GM19351 (cell line): ENCODE data around the gene DUSP3.

ENCODE experiments used
- ATAC-seq: cut with Tn5 transposase; IDR thresholded peaks from one replicate; pipeline ENCODE4 v1.9.1; 2021; ENCODE audit warnings: mild to moderate bottlenecking, moderate library complexity; ENCODE audit not compliant: unreplicated experiment

The DUSP3 gene

GRCh38 chr17:43770957-43771356 is 7.8 kb downstream of the DUSP3 start:
- ATAC-seq: no peak

DNA sequence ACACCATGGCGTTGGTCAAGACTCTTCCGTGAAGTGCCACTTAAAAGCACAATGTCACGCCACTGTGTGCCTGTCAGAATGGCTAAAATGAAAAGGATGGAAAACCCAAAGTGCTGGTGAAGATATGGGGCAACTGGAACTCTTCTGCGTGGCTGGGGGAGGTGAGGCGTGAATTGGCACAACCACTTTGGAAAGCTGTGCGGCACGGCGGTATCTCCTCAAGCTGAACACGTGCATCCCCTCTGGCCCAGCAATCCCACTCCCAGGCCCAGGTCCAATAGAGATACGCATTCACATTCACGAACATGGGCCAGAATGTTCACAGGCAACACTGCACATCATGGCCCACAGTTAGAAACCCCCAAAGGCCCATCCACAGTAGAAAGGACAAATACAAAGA is 8.9 kb downstream of the DUSP3 start:
- ATAC-seq: no peak

DNA sequence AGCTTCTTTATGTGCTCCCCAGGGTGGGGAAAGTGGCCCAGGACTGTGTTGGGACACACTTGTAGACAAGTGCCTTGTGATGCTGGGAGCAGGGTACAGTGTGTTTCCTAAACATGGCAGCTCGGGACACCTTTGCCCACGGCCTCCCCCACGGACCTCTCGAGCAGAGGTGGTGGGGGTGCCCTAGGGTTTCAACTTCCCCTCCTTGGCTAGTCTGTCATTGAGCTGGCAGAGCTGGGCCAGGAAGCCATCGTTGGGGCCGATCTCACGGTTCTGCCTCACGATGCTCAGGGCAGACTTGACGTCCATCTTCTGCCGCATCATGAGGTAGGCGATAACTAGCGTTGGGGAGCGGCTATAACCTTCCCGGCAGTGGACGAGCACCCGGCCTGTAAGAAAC is 9.4 kb downstream of the DUSP3 start:
- no peak for ATAC-seq

- no peak for ATAC-seq
Observed at GRCh38 chr17:43768943-43769342, 9.8 kb downstream of the DUSP3 start.

DNA sequence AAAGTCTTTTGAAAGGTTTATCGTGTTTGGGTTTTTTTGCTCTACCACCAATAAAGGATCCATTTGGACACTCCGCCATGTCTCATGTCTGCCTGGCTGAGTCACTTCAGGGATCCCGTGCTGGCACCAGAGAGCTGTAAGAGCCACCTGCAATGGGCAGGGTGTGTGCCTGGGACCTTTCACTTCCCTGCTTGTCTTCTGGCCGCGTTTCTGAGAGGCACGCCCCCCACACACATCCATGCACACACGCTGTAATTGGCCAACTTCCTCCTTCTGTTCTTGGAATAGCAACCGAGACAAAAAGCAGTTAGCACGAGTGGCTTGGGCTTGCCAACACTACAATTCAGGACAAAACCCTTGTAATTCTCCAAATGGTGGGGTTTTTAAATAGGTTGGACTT is 10.4 kb downstream of the DUSP3 start:
- no peak for ATAC-seq

DNA sequence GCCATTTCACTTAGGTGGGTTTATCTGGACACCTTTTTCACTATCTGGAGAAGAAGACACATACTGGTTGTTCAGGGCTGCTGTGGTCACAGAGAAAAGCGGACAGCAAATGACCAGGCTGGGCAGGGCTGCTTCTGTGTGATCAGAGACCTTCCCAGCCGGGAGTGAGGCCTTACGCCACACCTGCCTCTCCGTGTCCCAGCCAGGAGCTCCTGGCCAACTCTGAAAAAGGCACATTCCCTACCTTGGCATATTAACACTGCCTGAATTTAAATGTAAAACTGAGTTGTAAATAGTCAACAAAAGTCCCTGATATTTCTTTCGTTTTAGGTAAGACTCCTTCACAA is 11.1 kb downstream of the DUSP3 start:
- ATAC-seq: no peak

- no peak for ATAC-seq
Observed at GRCh38 chr17:43767053-43767712, 11.6 kb downstream of the DUSP3 start.

DNA sequence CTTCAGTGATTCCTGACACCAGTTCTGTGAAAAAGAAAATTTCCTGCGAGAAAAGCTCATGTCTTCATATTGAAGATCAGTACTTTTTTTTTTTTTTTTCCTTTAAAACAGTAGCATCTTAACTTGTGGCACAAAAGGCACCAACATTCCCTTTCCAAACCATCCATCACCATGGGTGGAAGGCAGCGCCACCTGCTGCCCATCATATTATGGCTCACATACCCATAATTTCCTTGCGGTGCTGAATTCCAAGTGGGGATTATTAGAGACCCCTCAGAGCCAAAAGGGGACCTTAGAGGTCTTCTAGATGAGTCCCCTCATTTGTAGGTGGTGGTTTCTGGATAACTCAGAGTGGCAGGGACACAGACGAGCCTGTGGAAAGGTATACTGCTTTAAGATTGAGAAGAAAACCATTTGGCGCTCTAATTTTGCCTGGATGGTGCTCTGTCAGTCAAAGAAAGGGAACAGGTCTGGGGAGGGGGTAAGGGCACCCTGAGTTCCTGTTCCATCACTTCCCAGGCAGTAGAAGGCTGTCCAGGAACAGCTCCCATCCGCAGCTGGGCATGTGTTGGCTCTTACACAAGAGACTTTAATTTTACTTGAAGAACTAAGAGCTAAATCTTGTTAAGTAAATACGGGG is 12.2 kb downstream of the DUSP3 start:
- ATAC-seq: no peak

GRCh38 chr17:43760254-43760852 is 18.4 kb downstream of the DUSP3 start:
- no peak for ATAC-seq

GRCh38 chr17:43759836-43760235 is 18.9 kb downstream of the DUSP3 start:
- ATAC-seq: no peak

DNA sequence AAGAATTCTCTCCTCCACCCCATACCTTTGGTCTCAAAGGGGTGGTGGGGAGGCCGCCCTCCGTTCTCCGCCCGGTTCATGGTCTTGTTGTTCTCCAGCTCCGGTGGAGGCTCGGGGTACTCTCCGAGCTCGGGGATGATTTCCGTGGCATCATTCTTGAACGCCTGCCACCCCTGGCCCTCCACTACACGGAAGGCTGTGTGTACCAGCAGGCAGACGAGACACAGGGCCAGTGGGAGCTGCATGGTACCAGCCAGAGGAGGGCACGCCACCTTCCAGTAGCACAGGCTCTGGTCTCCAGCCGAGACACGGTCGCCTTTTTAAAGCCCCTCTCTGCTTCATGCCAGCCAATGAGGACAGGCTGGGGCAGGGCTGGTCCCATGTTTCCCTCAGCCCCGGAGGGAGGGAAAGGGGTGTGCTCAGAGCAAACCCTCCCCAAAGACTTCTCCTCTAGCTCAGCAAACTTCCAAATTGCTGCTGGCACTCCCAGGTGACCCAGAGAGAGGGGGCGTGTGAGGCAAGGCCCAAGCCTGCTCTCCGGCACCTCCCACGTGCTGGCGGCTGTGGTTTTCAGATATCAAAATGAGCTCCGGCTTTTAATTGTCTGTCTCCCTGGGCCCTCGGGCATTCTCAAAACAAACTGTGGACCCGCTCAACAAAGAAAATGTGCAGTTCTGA is 20.1 kb downstream of the DUSP3 start, which contains the start of gene SOST:
Gene SOST, minus strand, starts transcription at position 295 of the 678 bp plus-strand sequence. Its CDS starts 50 bp downstream, at position 245.
- no peak for ATAC-seq

DNA sequence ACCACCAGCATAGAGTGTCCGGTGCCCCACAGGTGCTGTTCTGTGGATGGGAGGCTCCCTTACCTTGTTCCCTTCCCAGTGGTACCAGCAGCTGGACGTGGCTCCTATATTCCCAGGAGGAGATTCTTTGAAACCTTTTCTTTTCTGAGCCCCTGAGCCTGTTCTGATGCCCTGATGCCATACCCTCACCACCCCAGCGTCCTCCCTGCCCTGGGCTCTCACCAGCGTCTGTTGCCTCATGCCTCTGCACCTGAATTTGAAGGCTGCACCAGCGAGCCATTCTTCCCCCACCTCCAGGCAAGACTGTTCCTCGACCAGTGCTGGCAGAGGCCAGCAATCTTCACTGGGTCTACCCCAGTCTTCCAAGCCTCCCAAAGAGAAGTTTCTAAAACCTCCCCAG is 20.7 kb downstream of the DUSP3 start:
- ATAC-seq: no peak

DNA sequence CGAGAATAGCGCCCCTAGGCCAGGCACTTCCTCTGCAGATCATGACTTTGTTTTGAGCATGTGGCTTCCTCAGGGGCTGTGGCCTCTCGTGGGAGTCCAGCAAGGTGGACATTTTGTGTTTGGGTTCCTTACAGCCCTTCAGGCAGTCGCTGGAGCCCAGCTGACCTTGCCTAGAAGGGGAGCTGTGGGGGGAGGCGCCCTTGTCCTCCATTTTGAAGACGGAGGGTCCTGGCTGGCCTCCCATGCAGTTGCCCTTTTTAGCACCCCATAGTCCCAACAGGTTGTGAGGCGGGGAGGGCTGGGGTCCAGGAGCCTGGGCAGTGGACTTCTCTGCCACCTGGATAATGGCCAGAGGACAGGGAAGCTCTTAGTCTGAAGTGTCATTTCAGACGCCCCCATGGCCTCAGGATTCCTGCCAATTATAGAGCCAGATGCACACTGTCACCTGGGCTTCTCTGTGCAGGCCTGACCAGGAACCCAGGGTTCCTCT is 21.6 kb downstream of the DUSP3 start:
- no peak for ATAC-seq

DNA sequence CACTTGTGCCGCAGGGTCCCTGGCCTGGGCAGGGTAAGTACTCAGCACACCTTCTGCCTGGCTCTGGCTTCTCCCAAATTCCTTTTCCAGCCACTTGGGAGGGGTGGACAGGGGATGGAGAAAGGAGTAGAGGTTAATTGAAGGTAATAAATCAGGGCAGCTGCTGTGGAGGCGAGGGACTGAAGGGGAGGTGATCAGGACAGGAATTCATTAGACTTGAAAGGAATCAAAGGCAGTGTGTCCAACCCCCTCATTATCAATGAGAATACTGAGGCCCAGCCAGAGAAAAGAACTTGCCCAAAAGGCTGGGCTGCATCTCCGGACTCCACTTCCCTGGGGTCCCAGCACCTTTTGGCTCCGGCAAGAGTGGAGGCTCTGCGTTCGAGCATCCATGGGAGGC is 22.6 kb downstream of the DUSP3 start:
- no peak for ATAC-seq

DNA sequence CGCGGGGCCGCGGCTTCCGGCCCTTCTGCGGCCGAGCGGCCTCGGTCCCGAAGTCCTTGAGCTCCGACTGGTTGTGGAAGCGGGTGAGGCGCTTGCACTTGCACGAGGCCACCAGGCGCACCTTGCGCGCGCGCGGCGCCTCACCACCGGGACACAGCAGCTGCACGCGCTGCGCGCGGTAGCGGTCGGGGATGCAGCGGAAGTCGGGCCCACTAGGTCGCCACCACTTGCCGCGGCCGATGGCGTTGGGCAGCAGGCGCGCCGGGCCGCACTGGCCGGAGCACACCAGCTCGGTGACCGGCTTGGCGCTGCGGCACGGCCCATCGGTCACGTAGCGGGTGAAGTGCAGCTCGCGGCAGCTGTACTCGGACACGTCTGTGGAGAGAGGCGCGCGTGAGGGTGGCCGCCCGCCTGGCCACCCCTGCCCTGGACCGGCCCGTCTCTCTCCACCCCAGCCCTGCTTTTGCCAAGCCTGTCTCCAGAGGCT is 23.3 kb downstream of the DUSP3 start:
- ATAC-seq: no peak

DNA sequence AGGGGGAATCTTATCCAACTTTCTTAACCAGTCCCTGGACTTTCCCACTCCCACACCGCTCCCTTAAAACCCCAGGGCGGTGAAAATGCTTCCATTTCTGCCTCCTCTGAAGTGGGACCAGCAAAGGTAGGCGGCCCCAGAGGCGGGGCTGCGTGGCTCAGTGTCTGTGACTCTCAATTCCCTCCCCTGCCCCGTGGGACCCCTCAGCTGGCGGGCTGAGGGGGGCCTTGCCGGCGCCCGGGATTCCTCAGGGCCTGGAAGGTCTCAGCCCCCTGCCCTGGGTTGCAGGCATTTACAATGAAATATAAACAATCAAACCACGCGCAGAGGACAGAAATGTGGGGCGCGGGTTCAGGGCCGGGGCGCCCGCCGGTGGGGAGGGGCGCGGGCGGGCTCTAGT is 23.8 kb downstream of the DUSP3 start:
- ATAC-seq: no peak

GRCh38 chr17:43753493-43754129 is 25.2 kb downstream of the DUSP3 start:
- no peak for ATAC-seq

- ATAC-seq: no peak
Observed at GRCh38 chr17:43750153-43750552, 28.6 kb downstream of the DUSP3 start.

DNA sequence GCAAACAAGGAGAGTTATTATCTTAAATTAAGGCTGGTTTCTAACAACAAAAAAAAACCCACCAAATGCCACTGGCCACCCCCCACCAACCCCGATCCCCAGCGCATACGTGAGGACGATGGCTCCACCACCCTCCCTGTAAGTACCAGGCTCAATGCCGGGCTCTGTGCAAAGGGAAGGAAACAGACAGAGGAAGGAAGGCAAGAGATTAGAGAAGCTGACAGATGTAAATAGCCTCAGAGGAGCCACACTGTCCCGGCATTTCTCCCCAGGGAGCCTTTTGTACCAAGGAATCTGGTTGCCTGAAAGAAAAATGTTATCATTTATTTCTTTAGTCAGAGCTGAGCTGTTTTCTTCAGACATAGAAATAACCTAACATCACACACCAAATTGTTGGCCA is 33.2 kb downstream of the DUSP3 start:
- ATAC-seq: no peak

DNA sequence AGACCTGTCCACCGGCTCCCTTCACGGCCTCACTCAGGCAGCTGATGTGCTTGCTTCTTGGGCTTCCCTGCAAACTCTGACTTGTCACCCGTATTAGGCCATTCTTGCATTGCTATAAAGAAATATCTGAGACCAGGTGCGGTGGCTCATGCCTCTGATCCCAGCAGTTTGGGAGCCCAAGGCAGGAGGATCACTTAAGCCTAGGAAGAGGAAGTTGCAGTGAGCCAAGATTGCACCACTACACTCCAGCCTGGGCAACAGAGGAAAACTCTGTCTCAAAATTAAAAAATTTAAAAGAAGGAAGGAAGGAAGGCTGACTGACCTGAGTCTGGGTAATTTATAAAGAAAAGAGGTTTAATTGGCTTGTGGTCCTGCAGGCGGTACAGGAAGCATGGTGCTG is 37.1 kb downstream of the DUSP3 start:
- no peak for ATAC-seq

GRCh38 chr17:43740541-43740940 is 38.2 kb downstream of the DUSP3 start:
- ATAC-seq: no peak
